Psoas muscle (tissue), 8 donors: ENCODE data around the gene INTS6. TPM values are rescaled to one million over a fixed set of nuclear protein-coding genes. Genes with fewer than 3 reads are reported as not detected.

Experiments
- ATAC-seq, 4 donors: fragments of 200-7000 bp; cut with Tn5 transposase; one replicate each; pipeline ENCODE4 v1.9.1; 2020; ENCODE audit warnings: moderate library complexity in 3 of 4, mild to moderate bottlenecking in 2 of 4
- DNase-seq, 2 donors: peaks; one replicate each; pipeline ENCODE4 v3.0.0-alpha.2; 2020
- H3K27ac ChIP-seq: fragments of 200-600 bp; one replicate; pipeline ENCODE4 v1.8.0; 2022
- H3K27me3 ChIP-seq, 3 donors: fragments of 200-600 bp in 1 of 3; one replicate each; pipeline versions ENCODE4 v1.6.1 to v1.8.0; 2013 to 2022; ENCODE audit warnings: low read length in 2 of 3, mild to moderate bottlenecking in 2 of 3, moderate library complexity in 1 of 3; ENCODE audit not compliant: insufficient read depth in 3 of 3
- H3K36me3 ChIP-seq, 2 donors: fragments of 200-600 bp in 1 of 2; one replicate each; pipeline versions ENCODE4 v1.6.1 to v1.8.0; 2013 to 2022; ENCODE audit warnings: low read depth in 1 of 2, mild to moderate bottlenecking in 1 of 2, moderate library complexity in 1 of 2; ENCODE audit not compliant: insufficient read depth in 1 of 2
- H3K4me1 ChIP-seq: fragments of 200-600 bp; one replicate; pipeline ENCODE4 v1.8.0; 2022
- H3K4me3 ChIP-seq: fragments of 200-600 bp; one replicate; pipeline ENCODE4 v1.8.0; 2022; ENCODE audit warnings: mild to moderate bottlenecking
- H3K9me3 ChIP-seq: fragments of 200-600 bp; one replicate; pipeline ENCODE4 v1.8.0; 2022
- WGBS, 3 donors: extraction: QIAGEN DNeasy Blood & Tissue Kit; methylation state at CpG; one replicate each; pipeline versions ENCODE4 v1.1.6 to v1.1.7; 2013; 5-methylcytosine and 5-hydroxymethylcytosine counted together
- intact Hi-C, 2 donors: fragments of 100-400 bp; cut with DNase I; formaldehyde crosslinking; loops; one replicate each; pipeline versions ENCODE4 v1.11.0 to v1.14.2; 2022
- polyA plus RNA-seq, 3 donors: library from polyadenylated mRNA; stranded (reverse); fragments of 200-250 nt; gene quantifications; one replicate each; pipeline ENCODE4 v1.2.3, GENCODE V29; 2013
- total RNA-seq, 4 donors: library from RNA; stranded (reverse); fragmentation: NEBNext Ultra II Directional in 2 of 4; extraction: Animal tissue kit (Norgen Biotek cat#: 25700) in 2 of 4; gene quantifications; one replicate each; pipeline versions ENCODE4 v1.2.1 to v1.2.4, GENCODE V29; 2021 to 2023
- TF ChIP-seq, protein P1 (sequence below): fragments of 200-600 bp; IDR thresholded peaks from one replicate; pipeline ENCODE4 v1.8.0; 2022; ENCODE audit warnings: antibody characterized with exemption
- donor health status: healthy with polysubstance abuse.
- donor health status: DM: no; HTN: no; CAD: no; lungs with moderate emphysema.
- donor health status: Bipolar disorder and iron deficiency.
- donor health status: healthy.
- donor health status: DM: yes; HTN: yes; CAD: no.
- donor health status: DM: no; HTN: no; CAD: no.
- donor health status: DM: no; HTN: no; CAD: no.
- donor health status: DM: yes; HTN: yes; CAD: no.

Gene INTS6
- total and polyA plus RNA-seq, 7 donors, result 6.4 to 19.2 (median 14.4) TPM

GRCh38 chr13:51318876-51319275 is 134.0 kb downstream of the INTS6 start:
- ATAC-seq, result no peak
- Histone ChIP-seq H3K36me3 (no peaks in the 10 kb centered on the region), H3K27ac (no peak overlapping the region), H3K4me3 (no peak overlapping the region), H3K27me3 (no peaks in the 10 kb centered on the region), H3K9me3 (no peaks in the 10 kb centered on the region), H3K4me1 (peaks cover 4% of the 10 kb centered on the region)
- 89 to 95% (median 89%) methylated on average over 3 of the region's 3 CpGs for WGBS, 3 donors
- TF ChIP-seq, protein P1, sequence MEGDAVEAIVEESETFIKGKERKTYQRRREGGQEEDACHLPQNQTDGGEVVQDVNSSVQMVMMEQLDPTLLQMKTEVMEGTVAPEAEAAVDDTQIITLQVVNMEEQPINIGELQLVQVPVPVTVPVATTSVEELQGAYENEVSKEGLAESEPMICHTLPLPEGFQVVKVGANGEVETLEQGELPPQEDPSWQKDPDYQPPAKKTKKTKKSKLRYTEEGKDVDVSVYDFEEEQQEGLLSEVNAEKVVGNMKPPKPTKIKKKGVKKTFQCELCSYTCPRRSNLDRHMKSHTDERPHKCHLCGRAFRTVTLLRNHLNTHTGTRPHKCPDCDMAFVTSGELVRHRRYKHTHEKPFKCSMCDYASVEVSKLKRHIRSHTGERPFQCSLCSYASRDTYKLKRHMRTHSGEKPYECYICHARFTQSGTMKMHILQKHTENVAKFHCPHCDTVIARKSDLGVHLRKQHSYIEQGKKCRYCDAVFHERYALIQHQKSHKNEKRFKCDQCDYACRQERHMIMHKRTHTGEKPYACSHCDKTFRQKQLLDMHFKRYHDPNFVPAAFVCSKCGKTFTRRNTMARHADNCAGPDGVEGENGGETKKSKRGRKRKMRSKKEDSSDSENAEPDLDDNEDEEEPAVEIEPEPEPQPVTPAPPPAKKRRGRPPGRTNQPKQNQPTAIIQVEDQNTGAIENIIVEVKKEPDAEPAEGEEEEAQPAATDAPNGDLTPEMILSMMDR, result no peak
- no peak for DNase-seq
- intact Hi-C loops, result no loop called here

DNA sequence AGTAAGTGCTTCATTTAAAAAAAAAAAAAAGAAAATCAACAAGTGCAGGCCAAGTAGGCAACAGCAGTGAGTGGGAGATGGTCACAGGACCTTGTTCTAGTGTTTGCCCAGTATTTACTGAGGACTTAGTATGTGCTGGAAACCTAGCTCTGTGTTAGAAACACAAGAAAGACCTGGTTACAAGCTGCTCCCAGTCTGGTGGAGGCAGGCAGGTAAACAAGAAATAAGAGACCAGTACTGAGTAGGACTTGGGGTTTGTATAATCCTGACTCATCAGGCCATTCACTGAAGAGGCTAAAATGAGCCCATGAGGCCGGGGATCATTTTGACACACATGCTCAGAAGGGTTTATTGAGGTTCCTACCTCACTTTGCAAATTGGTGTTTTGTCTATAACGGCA is 134.8 kb downstream of the INTS6 start:
- Histone ChIP-seq H3K4me3 (no peak overlapping the region), H3K36me3 (no peaks in the 10 kb centered on the region), H3K27me3 (no peaks in the 10 kb centered on the region), H3K9me3 (no peaks in the 10 kb centered on the region), H3K27ac (no peak overlapping the region), H3K4me1 (peaks cover 4% of the 10 kb centered on the region)
- ATAC-seq, result no peak
- DNase-seq, result no peak
- intact Hi-C loops, result no loop called here
- TF ChIP-seq, protein P1, result no peak
- 94 to 100% (median 94%) methylated on average over 2 of the region's 2 CpGs for WGBS, 3 donors

DNA sequence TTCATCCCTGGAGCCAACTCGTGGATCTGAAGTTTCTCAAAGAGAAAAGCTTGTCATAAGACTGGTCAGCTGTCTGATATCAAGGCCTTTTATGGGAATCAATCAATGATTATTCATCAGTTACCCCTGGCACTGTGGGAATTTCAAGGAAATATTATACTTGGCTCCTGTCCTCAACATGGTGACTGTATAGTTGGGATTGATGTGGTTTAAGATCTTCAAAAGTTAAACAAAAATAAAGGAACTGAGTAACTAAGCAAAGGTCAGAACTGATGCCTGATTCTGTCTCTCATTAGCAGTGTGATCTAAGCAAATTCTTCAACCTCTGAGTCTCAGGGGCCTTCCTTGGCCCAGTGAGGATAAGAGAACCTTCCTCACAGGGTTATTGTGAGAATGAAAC is 135.6 kb downstream of the INTS6 start:
- DNase-seq, result no peak
- ATAC-seq, result no peak
- no peak overlapping the region for H3K4me3 ChIP-seq
- H3K27me3 ChIP-seq, result no peaks in the 10 kb centered on the region
- no peak overlapping the region for H3K27ac ChIP-seq
- no peaks in the 10 kb centered on the region for H3K36me3 ChIP-seq
- no peaks in the 10 kb centered on the region for H3K9me3 ChIP-seq
- H3K4me1 ChIP-seq, result peaks cover 4% of the 10 kb centered on the region
- intact Hi-C loops, result no loop called here
- 78 to 97% (median 92%) methylated on average over 1 of the region's 1 CpG for WGBS, 3 donors
- TF ChIP-seq, protein P1, result no peak

DNA sequence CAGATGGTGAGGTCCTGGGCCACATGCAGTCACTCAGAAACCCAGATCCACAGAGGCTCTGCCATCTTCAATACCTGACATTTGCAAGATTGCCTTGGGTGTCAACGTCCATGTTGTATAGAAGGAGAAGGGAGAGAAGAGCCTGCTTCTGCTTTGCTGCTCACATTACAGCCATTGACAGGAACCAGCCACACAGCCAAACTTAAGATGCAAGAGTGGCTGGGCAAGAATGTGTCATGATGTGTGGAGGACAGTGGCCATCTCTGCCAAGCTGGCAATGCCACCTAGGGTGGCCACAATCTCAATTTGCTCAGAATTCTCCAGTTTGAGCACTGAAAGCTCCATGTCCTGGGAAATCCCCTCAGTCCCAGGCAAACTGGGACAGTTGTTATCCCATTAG is 139.2 kb downstream of the INTS6 start:
- Histone ChIP-seq H3K27ac (no peak overlapping the region), H3K9me3 (no peaks in the 10 kb centered on the region), H3K4me3 (no peak overlapping the region), H3K36me3 (no peaks in the 10 kb centered on the region), H3K27me3 (no peaks in the 10 kb centered on the region), H3K4me1 (peaks cover 4% of the 10 kb centered on the region)
- intact Hi-C loops, result no loop called here
- TF ChIP-seq, protein P1, result no peak
- ATAC-seq (no peak), DNase-seq (no peak)
- 33 to 64% (median 49%) methylated on average over 1 of the region's 1 CpG for WGBS, 3 donors

- Histone ChIP-seq H3K36me3 (no peaks in the 10 kb centered on the region), H3K9me3 (no peaks in the 10 kb centered on the region)
- TF ChIP-seq, protein P1, result no peak
Measured at GRCh38 chr13:51311957-51312520, 140.8 kb downstream of the INTS6 start.

More at GRCh38 chr13:51311957-51312520, 140.8 kb downstream of the INTS6 start:
- DNase-seq (no peak), ATAC-seq (no peak)
- intact Hi-C loops, result no loop called here
- H3K27me3 ChIP-seq, result no peaks in the 10 kb centered on the region
- WGBS, 3 donors, result 82 to 86% (median 86%) methylated on average over 5 of the region's 5 CpGs
- no peak overlapping the region for H3K27ac ChIP-seq
- H3K4me3 ChIP-seq, result no peak overlapping the region
- H3K4me1 ChIP-seq, result peaks cover 4% of the 10 kb centered on the region
